Omental fat pad (tissue), 4 donors: Measurements from ENCODE around the gene CREM. TPM values are rescaled to one million over a fixed set of nuclear protein-coding genes. Genes with fewer than 3 reads are reported as not detected.

ENCODE experiments used
- ATAC-seq: fragments of 150-250 bp; one replicate; pipeline ENCODE4 v1.9.1; 2016; ENCODE audit warnings: mild to moderate bottlenecking, moderate library complexity; ENCODE audit not compliant: low FRiP score
- DNase-seq: peaks from one replicate; pipeline ENCODE4 v3.0.0-alpha.2; 2019; ENCODE audit warnings: low spot score
- total RNA-seq, 4 donors: library from RNA; depleted of rRNA; stranded (reverse); fragments of >200 nt; gene quantifications; one replicate each; pipeline ENCODE4 v1.1.0, GENCODE V29; 2016
- TF ChIP-seq, protein P1 (sequence below), 3 donors: fragments of 450-650 bp; IDR thresholded peaks; one replicate each; pipeline ENCODE4 v1.5.1; 2016 to 2017; ENCODE audit warnings: antibody characterized with exemption in 3 of 3, mild to moderate bottlenecking in 3 of 3, moderate library complexity in 2 of 3

The CREM gene
- total RNA-seq, 4 donors from 2014 or later = 43.3 to 159 (median 74.2) TPM

DNA sequence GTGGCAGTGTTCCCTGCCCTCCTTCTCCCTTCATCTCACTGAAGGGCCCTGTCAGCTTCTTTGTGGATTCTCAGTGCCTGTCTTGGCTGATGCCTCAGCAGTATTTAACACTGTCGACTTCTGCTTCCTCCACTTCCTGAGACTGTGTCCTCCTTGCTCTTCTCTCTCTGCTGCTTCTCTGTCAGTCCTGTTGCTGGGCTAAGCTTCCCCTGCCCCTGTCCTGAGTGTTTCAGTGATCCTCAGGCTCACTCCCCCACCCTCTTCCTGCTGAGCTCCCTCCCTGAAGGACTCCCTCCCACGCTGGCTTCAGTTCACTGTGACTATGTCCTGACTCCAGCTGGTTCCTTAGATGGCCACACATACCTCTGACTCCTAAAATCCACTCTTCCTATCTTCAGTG lies 64.9 kb downstream of the CREM start:
- DNase-seq = no peak
- TF ChIP-seq, protein P1, sequence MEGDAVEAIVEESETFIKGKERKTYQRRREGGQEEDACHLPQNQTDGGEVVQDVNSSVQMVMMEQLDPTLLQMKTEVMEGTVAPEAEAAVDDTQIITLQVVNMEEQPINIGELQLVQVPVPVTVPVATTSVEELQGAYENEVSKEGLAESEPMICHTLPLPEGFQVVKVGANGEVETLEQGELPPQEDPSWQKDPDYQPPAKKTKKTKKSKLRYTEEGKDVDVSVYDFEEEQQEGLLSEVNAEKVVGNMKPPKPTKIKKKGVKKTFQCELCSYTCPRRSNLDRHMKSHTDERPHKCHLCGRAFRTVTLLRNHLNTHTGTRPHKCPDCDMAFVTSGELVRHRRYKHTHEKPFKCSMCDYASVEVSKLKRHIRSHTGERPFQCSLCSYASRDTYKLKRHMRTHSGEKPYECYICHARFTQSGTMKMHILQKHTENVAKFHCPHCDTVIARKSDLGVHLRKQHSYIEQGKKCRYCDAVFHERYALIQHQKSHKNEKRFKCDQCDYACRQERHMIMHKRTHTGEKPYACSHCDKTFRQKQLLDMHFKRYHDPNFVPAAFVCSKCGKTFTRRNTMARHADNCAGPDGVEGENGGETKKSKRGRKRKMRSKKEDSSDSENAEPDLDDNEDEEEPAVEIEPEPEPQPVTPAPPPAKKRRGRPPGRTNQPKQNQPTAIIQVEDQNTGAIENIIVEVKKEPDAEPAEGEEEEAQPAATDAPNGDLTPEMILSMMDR (IDR thresholded peaks at IDR 0.05) = no peak
- ATAC-seq = no peak

DNA sequence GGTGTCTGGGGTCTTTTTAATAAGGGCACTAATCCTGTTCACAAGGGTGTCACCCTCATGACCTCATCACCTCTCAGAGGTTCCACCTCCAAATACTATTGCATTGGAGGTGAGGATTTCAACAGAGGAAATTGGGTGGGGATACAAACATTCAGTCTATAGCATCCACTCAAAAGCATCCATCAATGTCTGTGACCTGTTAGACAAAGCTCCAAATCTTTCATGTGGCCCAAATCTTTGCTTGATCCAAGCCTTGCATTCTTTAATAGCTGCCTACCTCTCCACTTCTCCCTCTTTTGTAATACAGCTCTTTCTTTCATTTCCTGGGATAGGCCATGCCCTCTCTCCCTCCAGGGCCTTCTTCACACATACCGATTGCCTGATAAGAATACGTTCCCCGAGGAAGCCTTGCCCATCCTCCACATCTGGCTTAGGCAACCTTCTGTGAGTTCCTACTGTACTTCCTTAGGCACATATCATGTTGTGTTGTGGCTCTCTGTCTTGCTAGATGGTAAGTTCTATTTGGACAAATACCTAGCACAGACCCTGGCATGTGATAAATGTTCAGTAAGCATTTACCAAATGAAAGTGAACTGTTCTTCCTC lies 66.1 kb downstream of the CREM start:
- ATAC-seq (no peak), DNase-seq (no peak)
- TF ChIP-seq, protein P1 (IDR thresholded peaks at IDR 0.05) = no peak

DNA sequence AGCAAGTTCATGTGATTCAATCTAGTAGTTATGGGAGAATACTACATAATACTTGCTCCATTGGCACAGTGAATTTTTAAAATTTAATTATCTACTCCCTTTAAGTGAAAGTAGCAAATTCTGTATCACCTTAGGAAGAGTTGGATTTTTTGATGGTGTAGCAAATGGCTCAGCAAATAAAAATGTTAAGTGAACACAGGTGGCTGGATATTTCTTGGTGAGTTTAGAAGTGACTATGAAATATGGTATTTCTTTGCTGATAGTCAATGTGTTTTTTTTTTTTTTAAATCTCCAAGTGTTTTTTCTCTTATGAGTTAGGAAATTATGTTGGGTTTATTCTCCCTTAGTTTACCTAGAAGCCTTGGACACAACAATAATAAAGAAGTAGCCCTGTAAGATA lies 67.8 kb downstream of the CREM start:
- ATAC-seq = no peak
- DNase-seq = no peak
- TF ChIP-seq, protein P1 (IDR thresholded peaks at IDR 0.05) = no peak

DNA sequence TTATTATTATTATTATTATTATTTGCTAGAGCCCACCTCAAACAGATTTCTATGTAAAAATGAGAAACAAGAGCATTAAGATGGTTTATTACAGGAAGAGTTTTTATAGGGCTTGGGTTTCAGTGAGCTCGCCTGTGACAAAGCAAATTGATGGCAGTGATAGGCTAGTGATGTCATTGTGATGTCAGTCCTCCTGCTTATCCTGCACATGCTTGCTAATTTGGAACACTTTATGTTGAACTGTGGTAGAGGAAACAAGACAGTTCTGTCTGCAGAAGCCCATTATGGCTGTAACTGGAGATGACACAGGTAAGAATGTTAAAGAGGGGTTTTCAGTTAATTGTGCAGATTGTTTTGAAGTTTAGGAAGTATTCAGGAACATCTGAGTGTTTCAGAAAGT lies 68.3 kb downstream of the CREM start:
- DNase-seq (no peak), ATAC-seq (no peak)
- TF ChIP-seq, protein P1 (IDR thresholded peaks at IDR 0.05) = no peak

DNA sequence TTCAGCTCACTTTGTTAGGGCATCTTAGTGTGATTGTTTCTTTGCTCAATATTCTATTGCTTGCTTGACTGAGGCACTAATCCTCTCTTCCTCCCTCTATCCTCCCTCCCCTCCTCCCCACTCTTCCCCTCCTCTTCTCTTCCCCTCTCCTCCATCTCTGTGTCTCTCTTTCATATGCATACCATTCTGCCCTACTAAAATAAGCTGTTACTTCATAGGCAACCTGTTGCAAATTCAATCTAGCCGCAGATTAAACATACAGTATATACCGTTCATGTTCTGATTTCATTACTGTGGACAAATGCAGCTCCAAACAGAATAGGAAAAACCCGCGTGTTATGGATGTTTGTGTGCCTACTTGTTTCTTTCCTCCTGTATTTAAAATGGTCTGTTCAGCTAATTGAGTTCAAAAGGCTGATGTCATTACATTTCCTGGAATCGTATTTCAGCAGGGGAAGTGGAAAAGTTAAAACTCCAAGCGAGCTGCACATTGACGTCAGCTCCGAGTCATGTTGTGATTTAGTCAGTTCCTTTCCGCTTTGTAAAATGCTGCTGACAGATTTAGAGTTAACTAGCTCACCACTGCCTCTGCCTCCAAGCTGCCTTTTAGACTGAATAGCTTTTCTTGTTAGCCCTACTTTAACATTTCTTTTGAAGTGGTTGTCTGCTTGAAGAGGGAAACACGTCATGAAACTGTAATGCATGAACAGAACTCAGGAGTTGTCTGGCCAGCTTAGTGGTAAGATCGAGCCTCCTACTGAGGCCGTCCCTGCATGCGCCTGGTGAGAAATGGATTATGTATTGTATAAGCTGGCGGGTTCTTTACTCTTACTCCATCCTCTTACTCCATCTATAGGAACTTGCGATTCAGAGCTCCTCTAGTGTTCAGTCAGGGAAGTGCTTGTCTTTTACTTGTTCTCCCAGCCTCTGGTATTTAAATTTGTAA lies 69.0 kb downstream of the CREM start:
- TF ChIP-seq, protein P1 (IDR thresholded peaks at IDR 0.05) = peak in 2 of 3 donors; percentile 86 to 93
- peak; percentile 95 for ATAC-seq
- DNase-seq = no peak

DNA sequence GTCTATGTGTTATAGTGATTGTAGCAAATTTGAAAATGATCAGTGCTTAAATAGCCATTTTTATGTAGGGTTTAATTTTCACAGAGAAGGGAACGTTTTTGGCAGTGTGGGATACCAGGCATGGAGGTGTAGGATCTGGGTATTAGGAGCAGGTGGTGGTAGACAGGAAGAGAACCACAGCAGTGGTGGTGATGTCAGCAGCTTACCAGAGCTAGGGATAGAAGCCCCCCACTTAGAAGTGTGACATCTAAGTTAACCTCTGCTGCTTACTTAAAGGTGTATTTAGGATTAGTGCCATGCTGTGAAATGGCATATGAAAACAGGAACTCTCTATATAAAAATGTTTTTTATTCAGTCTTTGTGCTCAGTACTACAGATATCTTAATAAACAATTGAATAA lies 73.8 kb downstream of the CREM start:
- no peak for DNase-seq
- ATAC-seq = no peak
- TF ChIP-seq, protein P1 (IDR thresholded peaks at IDR 0.05) = no peak
